GM12878 (cell line): Measurements from ENCODE around the gene MRAS.

Experiments used
- CTCF ChIP-seq, 3 experiments: IDR thresholded peaks in 2 of 3; conservative IDR thresholded peaks in 1 of 3; 2 replicates each; pipeline ENCODE4 v1.5.1; 2011; ENCODE audit warnings: low read depth in 3 of 3, low read length in 3 of 3, mild to moderate bottlenecking in 3 of 3, control low read depth in 2 of 3, moderate library complexity in 2 of 3, inconsistent platforms in 1 of 3, mixed read lengths in 1 of 3; ENCODE audit not compliant: control insufficient read depth in 2 of 3, insufficient read depth in 1 of 3; ENCODE audit errors: extremely low read depth in 1 of 3
- FOXK2 ChIP-seq: fragments of 450-650 bp; IDR thresholded peaks from 2 replicates; pipeline ENCODE4 v1.6.1; 2017; ENCODE audit warnings: mild to moderate bottlenecking, moderate library complexity
- MAX ChIP-seq: IDR thresholded peaks from 2 replicates; pipeline ENCODE4 v1.6.1; 2012; ENCODE audit warnings: low read depth, low read length, improper control_type of control experiment
- RAD21 ChIP-seq: IDR thresholded peaks from 2 replicates; pipeline ENCODE4 v1.6.1; 2011; ENCODE audit warnings: mild to moderate bottlenecking, low read depth, low read length, moderate library complexity; ENCODE audit not compliant: insufficient read depth
- RAD51 ChIP-seq: fragments of 450-650 bp; IDR thresholded peaks from 2 replicates; pipeline ENCODE4 v1.6.1; 2016; ENCODE audit warnings: moderate library complexity, mild to moderate bottlenecking, inconsistent platforms
- RCOR1 ChIP-seq: conservative IDR thresholded peaks from 2 replicates; pipeline ENCODE4 v1.6.1; 2012; ENCODE audit warnings: low read depth, low read length, improper control_type of control experiment
- SIN3A ChIP-seq: IDR thresholded peaks from 2 replicates; pipeline ENCODE4 v1.6.1; 2012; ENCODE audit warnings: low read depth, low read length, improper control_type of control experiment
- SREBF1 ChIP-seq: IDR thresholded peaks from 2 replicates; pipeline ENCODE4 v1.6.1; 2012; ENCODE audit warnings: mild to moderate bottlenecking, low read length

GRCh38 chr3:138314751-138315150, 33.6 kb upstream of the MRAS start:
- no peak for TF ChIP-seq RAD51
- no peak for TF ChIP-seq MAX
- TF ChIP-seq FOXK2 = no peak
- no peak for TF ChIP-seq SIN3A
- no peak for TF ChIP-seq CTCF (IDR thresholded peaks at IDR 0.05 in 2 of 3, conservative IDR thresholded peaks at IDR 0.05 in 1 of 3; ENCODE audit: control insufficient read depth in 2 of 3, extremely low read depth in 1 of 3, insufficient read depth in 1 of 3, low read depth in 3 of 3, low read length in 3 of 3)
- no peak for TF ChIP-seq SREBF1
- no peak for TF ChIP-seq RAD21
- no peak for TF ChIP-seq RCOR1
